Activated T-cell treated with anti-CD3 and anti-CD28 coated beads, Interleukin-2, amount 50 U/mL, for 24 hours (primary cell): ENCODE measurements around the gene BANP.
A peak's percentile ranks its signal among the peaks of the same experiment; 100 is the strongest.
"Not testable (repeated sequence)": the region's sequence is repeated elsewhere in the genome, so short reads cannot be mapped to it uniquely, and the experiment has no call there.

Experiments used
- DNase-seq: peaks from one replicate; pipeline ENCODE4 v3.0.0-alpha.2; 2020
- H3K27ac Mint-ChIP-seq: 2 replicates; pipeline ENCODE4 v1.8.0; 2020; ENCODE audit warnings: mild to moderate bottlenecking, mixed read lengths
- H3K27me3 Mint-ChIP-seq: 2 replicates; pipeline ENCODE4 v1.8.0; 2020; ENCODE audit warnings: mixed read lengths
- H3K36me3 Mint-ChIP-seq: 2 replicates; pipeline ENCODE4 v1.8.0; 2020; ENCODE audit warnings: low read depth, mixed read lengths
- H3K4me1 Mint-ChIP-seq: 2 replicates; pipeline ENCODE4 v1.8.0; 2020; ENCODE audit warnings: low read depth, mixed read lengths
- H3K4me3 Mint-ChIP-seq: 2 replicates; pipeline ENCODE4 v1.8.0; 2020; ENCODE audit warnings: mild to moderate bottlenecking, moderate library complexity, mixed read lengths
- H3K9me3 Mint-ChIP-seq: 2 replicates; pipeline ENCODE4 v1.8.0; 2020; ENCODE audit warnings: mixed read lengths

The BANP gene

DNA sequence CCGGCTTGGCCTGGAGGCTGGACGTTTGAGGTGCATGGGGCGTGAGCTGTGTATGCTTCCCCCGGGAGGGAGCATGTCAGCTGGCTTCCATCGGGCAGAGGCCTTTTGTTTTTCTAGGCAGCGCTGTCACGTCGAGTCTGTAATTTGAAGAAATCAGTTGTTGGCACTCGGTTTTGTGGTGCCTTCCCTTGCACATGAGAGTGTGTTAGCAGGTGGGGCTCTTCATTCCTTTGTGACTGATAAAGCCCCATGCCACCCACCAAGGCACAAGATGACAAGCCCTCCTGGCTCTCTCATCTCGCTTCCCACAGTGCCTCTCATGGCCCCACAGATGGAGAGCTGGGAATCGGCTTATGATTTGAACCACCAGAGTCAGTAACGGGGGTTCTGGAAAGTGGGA lies 72.1 kb downstream of the BANP start:
- Mint-ChIP-seq H3K27ac (peak overlapping the region; percentile 33), H3K9me3 (no peaks in the 10 kb centered on the region), H3K4me1 (peaks cover 20% of the 10 kb centered on the region), H3K27me3 (no peaks in the 10 kb centered on the region), H3K36me3 (peaks cover 81% of the 10 kb centered on the region), H3K4me3 (no peak overlapping the region)
- no peak for DNase-seq

DNA sequence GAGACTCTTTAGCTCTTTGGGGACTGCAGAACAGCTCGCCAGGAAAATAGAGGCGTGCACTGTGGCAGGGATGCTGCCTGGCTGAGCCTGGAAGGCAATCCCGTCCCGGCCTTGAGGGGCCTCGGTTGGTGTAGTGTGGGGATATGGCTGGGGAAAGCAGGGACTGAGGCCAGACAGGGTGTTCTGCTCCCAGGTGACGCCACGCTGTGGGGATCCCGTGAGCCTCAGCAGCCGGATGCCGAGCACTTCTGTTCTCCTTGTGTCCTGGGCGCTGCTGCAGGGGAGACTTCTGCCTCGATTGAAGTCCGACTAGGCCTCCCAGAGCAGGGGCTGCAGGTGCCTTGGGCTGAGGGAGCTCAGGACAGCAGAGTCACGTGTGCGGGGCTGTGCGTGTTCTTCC lies 72.6 kb downstream of the BANP start:
- H3K36me3 Mint-ChIP-seq = peaks cover 82% of the 10 kb centered on the region
- no peaks in the 10 kb centered on the region for H3K27me3 Mint-ChIP-seq
- peaks cover 20% of the 10 kb centered on the region for H3K4me1 Mint-ChIP-seq
- peak overlapping the region; percentile 33 for H3K27ac Mint-ChIP-seq
- H3K4me3 Mint-ChIP-seq = no peak overlapping the region
- H3K9me3 Mint-ChIP-seq = no peaks in the 10 kb centered on the region
- DNase-seq = no peak

DNA sequence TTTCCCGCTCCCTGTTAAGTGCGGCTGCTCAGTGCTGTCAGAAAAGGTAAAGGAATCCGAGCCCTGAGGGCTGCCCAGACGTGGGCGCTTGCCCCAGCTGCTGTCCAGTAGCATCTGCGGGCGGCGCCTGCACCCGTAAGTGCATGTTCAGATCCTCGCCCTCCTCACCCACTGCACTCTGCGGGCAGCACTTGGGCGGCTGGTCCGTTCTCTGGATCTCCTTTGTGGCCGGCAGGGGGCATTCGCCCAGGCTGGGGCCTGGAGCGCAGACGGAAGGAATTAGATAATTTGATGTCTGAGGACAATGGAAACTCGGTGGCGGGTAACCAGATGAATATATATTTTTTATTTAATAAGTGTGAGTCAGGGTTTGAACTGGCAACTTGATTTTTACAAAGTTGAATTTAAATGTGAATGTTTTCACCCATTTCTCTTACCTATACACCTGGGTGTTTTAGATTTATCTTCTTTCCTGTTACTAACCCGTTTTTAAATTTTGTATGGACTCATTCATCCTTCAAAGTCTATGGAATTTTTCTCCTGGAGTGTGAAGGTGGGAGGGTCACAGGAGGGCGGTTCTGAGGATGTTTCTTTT lies 73.4 kb downstream of the BANP start:
- H3K36me3 Mint-ChIP-seq = peaks cover 81% of the 10 kb centered on the region
- peak overlapping the region; percentile 56 for H3K27ac Mint-ChIP-seq
- not testable (repeated sequence) for H3K9me3 Mint-ChIP-seq, H3K4me3 Mint-ChIP-seq, H3K27me3 Mint-ChIP-seq, DNase-seq
- H3K4me1 Mint-ChIP-seq = peaks cover 20% of the 10 kb centered on the region

DNA sequence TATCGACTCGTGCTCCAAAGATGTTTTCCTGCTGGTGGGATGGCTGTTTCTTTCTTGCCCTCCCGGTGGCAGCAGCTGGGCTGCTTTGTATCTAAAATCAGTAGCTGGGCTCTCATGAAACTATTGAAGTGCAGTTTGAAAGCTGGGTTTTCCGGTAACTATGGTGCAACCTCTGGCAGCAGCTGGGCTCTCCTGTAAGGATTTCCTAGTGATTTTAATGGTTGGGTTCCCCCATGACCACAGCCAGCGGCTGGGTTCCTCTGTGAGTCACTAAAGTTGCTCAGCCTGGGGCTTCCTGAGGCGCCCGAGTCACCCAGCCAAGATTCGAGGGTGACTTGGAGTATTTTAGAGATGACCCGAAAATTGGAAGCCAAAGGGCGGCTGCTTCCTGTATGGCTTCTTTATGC lies 73.9 kb downstream of the BANP start:
- H3K27me3 Mint-ChIP-seq, H3K4me3 Mint-ChIP-seq, DNase-seq, H3K9me3 Mint-ChIP-seq: not testable (repeated sequence)
- Mint-ChIP-seq H3K27ac (peak overlapping the region; percentile 56), H3K4me1 (peaks cover 20% of the 10 kb centered on the region), H3K36me3 (peaks cover 82% of the 10 kb centered on the region)

DNA sequence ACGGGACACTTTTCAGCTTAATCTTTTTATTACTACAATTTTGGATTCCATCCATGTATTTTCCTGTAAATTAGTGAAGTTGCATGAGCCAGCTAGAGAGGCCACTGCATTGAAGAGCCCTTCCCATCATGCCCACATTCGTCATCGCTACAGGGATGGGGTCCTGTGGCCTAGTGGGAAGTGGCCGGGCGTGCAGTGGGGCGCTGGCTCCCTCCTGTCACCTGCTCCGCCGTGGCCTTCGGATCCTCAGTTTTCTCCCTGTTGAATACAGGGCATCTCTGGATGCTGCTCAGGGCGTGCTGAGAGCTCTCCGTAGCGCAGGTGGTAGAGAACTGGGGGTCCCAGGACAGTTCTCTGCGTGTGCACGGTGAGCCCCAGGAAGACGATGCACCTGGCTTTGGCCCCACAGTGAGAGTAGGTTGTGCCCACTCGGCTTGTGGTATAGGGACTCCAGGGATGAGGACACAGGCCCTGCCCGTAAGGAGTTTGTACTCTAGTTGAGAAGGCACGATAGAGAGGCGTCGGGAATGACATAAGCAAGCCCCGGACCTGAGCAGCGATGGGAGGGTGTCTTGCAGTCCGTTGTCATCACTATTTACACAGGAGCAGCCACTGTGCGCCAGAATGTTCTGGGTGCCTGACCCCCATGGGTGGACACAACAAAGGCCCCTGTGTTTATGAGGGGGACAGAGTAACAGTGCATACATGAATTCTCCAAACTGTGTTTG lies 74.8 kb downstream of the BANP start:
- peaks cover 20% of the 10 kb centered on the region for H3K4me1 Mint-ChIP-seq
- not testable (repeated sequence) for H3K27me3 Mint-ChIP-seq, DNase-seq, H3K9me3 Mint-ChIP-seq, H3K4me3 Mint-ChIP-seq
- peaks cover 84% of the 10 kb centered on the region for H3K36me3 Mint-ChIP-seq
- H3K27ac Mint-ChIP-seq = peak overlapping the region; percentile 70

DNA sequence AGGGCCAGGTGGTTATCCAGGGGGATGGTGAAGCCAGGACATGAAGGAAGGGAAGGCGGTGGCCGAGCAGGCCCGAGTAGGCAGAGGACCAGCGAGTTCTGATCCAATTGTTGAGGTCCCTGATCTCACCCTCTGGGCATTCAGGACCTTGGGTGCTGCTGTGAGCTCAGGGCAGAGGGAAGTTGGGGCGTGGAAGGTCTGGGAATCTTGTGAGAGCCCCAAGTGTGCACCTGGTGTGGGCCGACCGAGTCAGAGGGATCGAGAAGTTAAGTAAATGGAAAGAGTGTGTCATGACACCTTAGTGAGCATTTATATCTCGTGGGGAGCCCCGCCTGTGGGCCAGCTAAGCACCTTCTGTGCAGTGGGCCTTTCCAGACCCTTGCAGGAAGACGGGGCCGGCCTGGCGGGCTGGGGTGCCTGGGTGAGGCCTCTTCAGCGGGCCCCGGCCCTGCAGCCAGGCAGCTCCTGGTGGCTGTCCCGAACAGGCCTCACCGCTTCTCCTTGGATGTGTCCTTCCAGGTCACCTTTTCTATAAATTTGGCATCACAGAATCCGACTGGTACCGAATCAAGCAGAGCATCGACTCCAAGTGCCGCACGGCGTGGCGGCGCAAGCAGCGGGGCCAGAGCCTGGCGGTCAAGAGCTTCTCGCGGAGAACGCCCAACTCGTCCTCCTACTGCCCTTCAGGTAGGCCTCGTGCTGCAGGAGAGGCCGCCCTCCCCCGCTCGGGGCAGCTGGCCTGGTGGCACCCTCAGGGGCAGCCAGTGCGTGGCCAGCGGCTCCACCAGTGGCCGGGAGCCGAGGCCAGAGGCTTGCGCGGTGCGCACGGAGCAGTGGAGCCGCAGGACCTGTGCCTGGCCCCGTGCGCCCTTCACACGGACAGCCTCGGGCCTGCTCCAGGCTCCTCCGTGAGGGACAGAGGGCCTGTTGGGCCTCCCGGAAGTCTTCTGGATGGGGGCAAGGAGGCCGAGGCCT lies 76.0 kb downstream of the BANP start:
- Mint-ChIP-seq H3K27ac (peak overlapping the region; percentile 70), H3K27me3 (no peaks in the 10 kb centered on the region), H3K4me3 (no peak overlapping the region), H3K4me1 (peaks cover 20% of the 10 kb centered on the region), H3K36me3 (peaks cover 79% of the 10 kb centered on the region), H3K9me3 (no peaks in the 10 kb centered on the region)
- DNase-seq = no peak

DNA sequence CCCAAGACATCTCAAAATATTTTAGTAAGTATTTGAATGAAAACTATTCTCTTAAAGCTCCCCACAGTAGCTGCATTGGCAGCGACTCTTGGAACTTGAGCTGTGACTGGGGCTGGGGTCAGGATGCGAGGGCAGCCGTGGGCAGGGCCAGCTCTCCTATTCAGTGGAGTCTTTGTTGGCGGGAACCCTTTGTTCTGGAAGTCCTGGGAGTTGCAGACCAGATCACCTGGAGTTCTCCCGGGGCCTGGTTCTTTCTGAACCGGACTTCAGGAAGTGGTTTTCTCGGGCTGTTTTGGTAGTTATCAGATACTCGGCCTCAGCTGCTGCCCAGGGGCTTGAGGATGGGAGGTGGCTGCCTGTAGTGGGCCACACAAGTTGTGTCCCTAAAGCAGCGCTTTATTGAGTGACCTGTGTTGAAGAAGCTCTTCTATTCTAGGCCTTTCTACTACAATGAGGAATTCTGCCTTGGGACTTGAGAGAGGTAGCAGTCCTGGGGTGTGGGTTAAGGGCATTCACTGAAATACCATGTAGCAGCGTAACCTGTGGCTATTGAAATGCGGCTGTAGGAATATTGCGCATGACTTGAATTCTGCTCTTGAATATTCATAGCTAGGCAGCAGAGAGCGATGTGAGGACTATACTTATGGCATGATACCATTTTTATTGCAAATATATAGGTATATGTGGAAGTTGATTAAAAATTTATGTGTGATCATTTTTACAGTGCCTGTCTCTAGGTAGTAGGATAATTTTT lies 77.1 kb downstream of the BANP start:
- H3K36me3 Mint-ChIP-seq = peaks cover 78% of the 10 kb centered on the region
- H3K4me1 Mint-ChIP-seq = peaks cover 20% of the 10 kb centered on the region
- not testable (repeated sequence) for DNase-seq, H3K27ac Mint-ChIP-seq, H3K27me3 Mint-ChIP-seq, H3K9me3 Mint-ChIP-seq, H3K4me3 Mint-ChIP-seq

DNA sequence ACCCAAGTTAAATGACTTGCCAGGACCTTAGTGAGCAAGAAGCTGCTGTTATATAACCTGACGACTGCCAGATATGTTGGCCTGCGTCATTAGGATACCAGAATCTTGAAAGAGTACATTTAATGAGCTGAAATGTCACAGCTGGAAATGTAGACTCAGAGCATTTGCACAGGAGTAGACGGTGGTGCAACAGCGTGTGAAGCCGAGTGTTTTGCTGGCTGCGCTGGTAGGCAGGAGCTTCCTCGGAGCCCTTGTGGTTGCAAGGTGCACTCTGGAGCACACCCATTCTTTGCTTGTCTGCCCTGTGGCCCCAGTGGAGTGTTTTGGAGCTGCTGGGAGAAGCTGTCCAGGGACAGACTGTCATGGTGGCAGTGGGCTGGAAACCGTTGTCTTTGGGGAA lies 79.3 kb downstream of the BANP start:
- no peak overlapping the region for H3K27ac Mint-ChIP-seq
- no peaks in the 10 kb centered on the region for H3K27me3 Mint-ChIP-seq
- peaks cover 10% of the 10 kb centered on the region for H3K4me1 Mint-ChIP-seq
- no peak overlapping the region for H3K4me3 Mint-ChIP-seq
- no peak for DNase-seq
- no peaks in the 10 kb centered on the region for H3K9me3 Mint-ChIP-seq
- H3K36me3 Mint-ChIP-seq = peaks cover 80% of the 10 kb centered on the region

DNA sequence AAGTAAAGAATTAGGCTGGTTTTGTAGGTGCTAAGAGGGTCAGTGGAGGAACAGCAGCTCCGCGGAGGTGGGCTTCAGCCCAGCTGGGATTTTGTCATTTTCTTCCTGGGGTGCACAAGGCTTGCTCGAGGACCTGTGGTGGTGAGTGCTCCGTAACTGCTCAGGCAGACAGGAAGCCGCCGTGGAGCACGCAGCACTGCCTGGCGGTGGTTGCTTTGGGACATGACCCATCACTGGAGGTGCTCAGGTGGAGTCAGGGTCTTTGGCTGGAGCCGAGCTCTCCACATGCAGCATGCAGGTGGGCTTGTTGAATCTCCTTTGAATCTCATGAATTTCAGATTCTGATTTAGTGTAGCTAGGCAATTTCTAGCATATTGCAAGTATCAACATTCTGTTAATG lies 79.7 kb downstream of the BANP start:
- not testable (repeated sequence) for H3K9me3 Mint-ChIP-seq, H3K27me3 Mint-ChIP-seq, H3K4me1 Mint-ChIP-seq, DNase-seq, H3K4me3 Mint-ChIP-seq, H3K27ac Mint-ChIP-seq
- H3K36me3 Mint-ChIP-seq = peaks cover 80% of the 10 kb centered on the region

DNA sequence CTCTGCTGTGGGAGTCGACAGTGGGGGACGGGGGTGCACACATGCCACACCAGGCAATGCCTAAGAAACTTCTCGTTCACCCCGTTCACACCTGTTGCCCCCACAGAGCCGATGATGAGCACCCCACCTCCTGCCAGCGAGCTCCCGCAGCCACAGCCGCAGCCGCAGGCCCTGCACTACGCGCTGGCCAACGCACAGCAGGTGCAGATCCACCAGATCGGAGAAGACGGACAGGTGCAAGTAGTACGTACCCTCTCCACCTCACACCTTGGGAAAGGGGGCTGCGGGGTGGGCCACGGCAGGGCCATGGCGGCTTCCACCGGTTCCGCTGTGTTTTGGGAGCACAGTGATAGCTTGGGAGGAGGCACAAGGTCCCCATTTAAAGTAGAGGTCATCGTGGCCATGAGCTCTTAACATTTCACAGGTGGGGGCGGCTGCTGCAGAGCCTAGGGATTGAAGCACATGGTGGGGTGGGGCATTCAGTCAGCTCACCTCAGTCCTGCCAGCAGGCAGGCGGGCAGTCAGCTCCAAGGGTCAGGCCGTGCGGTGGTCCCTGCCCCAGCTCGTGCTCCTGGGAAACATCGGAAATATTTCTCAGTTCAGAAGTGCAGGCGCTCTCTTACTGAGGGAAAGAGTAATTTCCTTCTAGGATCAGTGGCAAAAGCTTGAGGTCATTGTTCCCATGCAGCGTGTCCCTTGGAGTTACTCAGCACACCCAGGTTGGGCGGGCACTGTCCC lies 81.9 kb downstream of the BANP start:
- H3K4me1 Mint-ChIP-seq, DNase-seq, H3K4me3 Mint-ChIP-seq, H3K9me3 Mint-ChIP-seq, H3K27ac Mint-ChIP-seq, H3K27me3 Mint-ChIP-seq: not testable (repeated sequence)
- peaks cover 82% of the 10 kb centered on the region for H3K36me3 Mint-ChIP-seq

DNA sequence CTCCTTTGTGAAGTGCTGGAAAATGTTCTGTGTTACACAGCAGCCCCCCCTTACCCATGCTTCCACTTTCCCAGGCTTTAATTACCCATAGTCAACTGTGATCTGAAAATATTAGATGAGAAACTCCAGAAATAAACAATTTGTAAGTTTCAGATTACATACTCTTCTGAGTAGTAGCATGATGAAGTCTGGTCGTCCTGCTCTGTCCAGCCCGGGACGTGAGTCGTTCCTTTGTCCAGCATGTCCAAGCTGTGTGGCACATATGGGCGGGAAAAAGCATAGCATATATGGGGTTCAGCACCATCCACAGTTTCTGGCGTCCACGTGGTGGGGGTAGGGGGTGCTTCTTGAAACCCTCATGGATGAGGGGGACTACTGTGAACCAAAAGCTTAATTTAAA lies 83.5 kb downstream of the BANP start:
- no peaks in the 10 kb centered on the region for H3K9me3 Mint-ChIP-seq
- no peak overlapping the region for H3K4me3 Mint-ChIP-seq
- no peaks in the 10 kb centered on the region for H3K4me1 Mint-ChIP-seq
- no peak for DNase-seq
- no peaks in the 10 kb centered on the region for H3K27me3 Mint-ChIP-seq
- peaks cover 83% of the 10 kb centered on the region for H3K36me3 Mint-ChIP-seq
- H3K27ac Mint-ChIP-seq = no peak overlapping the region

DNA sequence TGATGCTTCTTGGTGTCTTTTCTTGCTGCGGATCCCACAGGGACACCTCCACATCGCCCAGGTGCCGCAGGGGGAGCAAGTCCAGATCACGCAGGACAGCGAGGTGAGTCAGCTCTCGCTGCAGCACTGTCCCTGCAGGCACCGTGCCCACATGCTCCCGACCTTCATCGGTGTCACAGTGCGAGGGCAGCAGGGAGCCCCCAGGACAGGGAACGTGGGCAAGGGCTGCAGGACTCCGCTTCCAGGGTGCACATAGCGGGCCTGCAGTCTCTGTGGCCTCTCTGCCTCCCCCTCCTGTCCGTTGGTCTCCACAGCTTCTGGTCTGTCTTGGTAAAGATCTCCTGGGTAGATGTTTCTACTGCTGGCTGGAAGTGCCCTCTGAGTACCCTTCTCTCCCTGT lies 84.1 kb downstream of the BANP start:
- no peaks in the 10 kb centered on the region for H3K27me3 Mint-ChIP-seq
- no peak overlapping the region for H3K4me3 Mint-ChIP-seq
- DNase-seq = no peak
- H3K36me3 Mint-ChIP-seq = peaks cover 83% of the 10 kb centered on the region
- no peak overlapping the region for H3K27ac Mint-ChIP-seq
- no peaks in the 10 kb centered on the region for H3K9me3 Mint-ChIP-seq
- no peaks in the 10 kb centered on the region for H3K4me1 Mint-ChIP-seq

DNA sequence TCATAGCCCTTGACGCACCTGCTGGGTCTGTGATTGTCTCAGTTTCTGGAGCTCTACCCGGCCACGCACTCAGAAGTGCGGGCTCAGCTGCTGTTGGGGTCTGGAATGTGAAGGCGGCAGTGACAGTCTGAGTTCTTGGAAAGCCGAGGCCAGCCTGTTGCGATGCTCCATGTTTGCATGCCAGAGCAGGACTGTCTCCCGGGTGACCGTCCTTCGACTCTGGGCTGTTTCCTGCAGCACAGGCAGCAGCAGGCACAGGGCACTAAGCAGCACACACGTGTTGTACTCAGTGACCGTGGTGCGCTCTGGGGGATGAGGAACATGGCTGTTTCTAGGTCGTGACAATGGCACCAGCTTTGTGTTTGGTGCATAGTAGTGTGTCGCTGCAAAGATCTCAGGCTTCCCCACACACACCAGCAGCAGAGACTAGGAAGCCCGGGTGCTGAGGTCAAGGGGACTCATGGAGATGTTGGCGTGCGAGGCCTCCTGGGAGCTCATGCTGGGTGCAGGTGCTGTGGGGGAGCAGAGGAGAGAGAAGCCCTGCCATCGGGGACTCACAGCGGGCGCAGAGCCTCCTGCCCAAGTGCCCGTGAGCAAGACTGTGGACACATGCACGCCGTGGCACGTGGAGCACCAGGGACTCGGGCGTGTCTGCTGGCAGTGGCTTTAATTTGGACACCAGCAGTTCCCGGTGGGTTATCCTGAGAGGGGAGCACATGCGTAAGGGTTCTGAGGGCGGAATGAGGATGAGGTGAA lies 84.8 kb downstream of the BANP start:
- not testable (repeated sequence) for H3K4me3 Mint-ChIP-seq, DNase-seq, H3K27ac Mint-ChIP-seq, H3K9me3 Mint-ChIP-seq, H3K4me1 Mint-ChIP-seq, H3K27me3 Mint-ChIP-seq
- peaks cover 83% of the 10 kb centered on the region for H3K36me3 Mint-ChIP-seq
